ENCODE data around the gene DOP1A.

GRCh38 chr6:83097204-83097603, 29.7 kb downstream of the DOP1A start:
- TF ChIP-seq CEBPB (IDR thresholded peaks at IDR 0.05; ENCODE audit: low read depth, low read length) (no peak), CTCF (conservative IDR thresholded peaks at IDR 0.05; ENCODE audit: low read depth, low read length) (no peak), POLR2A (IDR thresholded peaks at IDR 0.05; ENCODE audit: low read depth, low read length) (no peak), RFX5 (IDR thresholded peaks at IDR 0.05; ENCODE audit: low read depth, low read length) (no peak), MAZ (IDR thresholded peaks at IDR 0.05; ENCODE audit: borderline replicate concordance, low read depth, low read length) (no peak), MAFK (IDR thresholded peaks at IDR 0.05; ENCODE audit: low read depth, low read length) (no peak), MXI1 (IDR thresholded peaks at IDR 0.05; ENCODE audit: borderline replicate concordance, low read depth, low read length) (no peak), RAD21 (IDR thresholded peaks at IDR 0.05; ENCODE audit: low read length) (no peak), SMC3 (IDR thresholded peaks at IDR 0.05; ENCODE audit: low read depth, low read length) (no peak), FOS (IDR thresholded peaks at IDR 0.05; ENCODE audit: low read depth, low read length) (no peak)

Measured in IMR-90 (cell line).